ENCODE data around the gene APOBEC3A. TPM values are rescaled to one million over a fixed set of nuclear protein-coding genes. Genes with fewer than 3 reads are reported as not detected.

Gene APOBEC3A
- total RNA-seq, 1 donor from 2014 or later: not detected

- no peaks in the 10 kb centered on the region for H3K9me3 Mint-ChIP-seq (ENCODE audit: unreplicated experiment)
- H3K27ac Mint-ChIP-seq (ENCODE audit: unreplicated experiment): no peak overlapping the region
- H3K4me1 Mint-ChIP-seq (ENCODE audit: unreplicated experiment): no peaks in the 10 kb centered on the region
- H3K4me3 Mint-ChIP-seq (ENCODE audit: unreplicated experiment): no peak overlapping the region
- no peak for DNase-seq (ENCODE audit: low spot score)
- H3K36me3 Mint-ChIP-seq (ENCODE audit: low read depth, unreplicated experiment): no peaks in the 10 kb centered on the region
- TF ChIP-seq CTCF (IDR thresholded peaks at IDR 0.05; ENCODE audit: unreplicated experiment): no peak
- H3K27me3 Mint-ChIP-seq (ENCODE audit: unreplicated experiment): no peaks in the 10 kb centered on the region
Measured at GRCh38 chr22:38921806-38922205, 35.6 kb upstream of the APOBEC3A start.

GRCh38 chr22:38923463-38924346 lies 33.7 kb upstream of the APOBEC3A start:
- Mint-ChIP-seq H3K4me1 (ENCODE audit: unreplicated experiment) (peaks cover 3% of the 10 kb centered on the region), H3K36me3 (ENCODE audit: low read depth, unreplicated experiment) (no peaks in the 10 kb centered on the region), H3K27me3 (ENCODE audit: unreplicated experiment) (no peaks in the 10 kb centered on the region), H3K4me3 (ENCODE audit: unreplicated experiment) (no peak overlapping the region), H3K9me3 (ENCODE audit: unreplicated experiment) (no peaks in the 10 kb centered on the region), H3K27ac (ENCODE audit: unreplicated experiment) (no peak overlapping the region)
- DNase-seq (ENCODE audit: low spot score): no peak
- TF ChIP-seq CTCF (IDR thresholded peaks at IDR 0.05; ENCODE audit: unreplicated experiment): no peak

GRCh38 chr22:38924347-38924952 lies 33.0 kb upstream of the APOBEC3A start:
- no peak for DNase-seq (ENCODE audit: low spot score)
- Mint-ChIP-seq H3K27ac (ENCODE audit: unreplicated experiment) (no peak overlapping the region), H3K9me3 (ENCODE audit: unreplicated experiment) (no peaks in the 10 kb centered on the region), H3K4me1 (ENCODE audit: unreplicated experiment) (peaks cover 3% of the 10 kb centered on the region), H3K36me3 (ENCODE audit: low read depth, unreplicated experiment) (no peaks in the 10 kb centered on the region), H3K4me3 (ENCODE audit: unreplicated experiment) (no peak overlapping the region), H3K27me3 (ENCODE audit: unreplicated experiment) (no peaks in the 10 kb centered on the region)
- no peak for TF ChIP-seq CTCF (IDR thresholded peaks at IDR 0.05; ENCODE audit: unreplicated experiment)

GRCh38 chr22:38925571-38926041 lies 31.8 kb upstream of the APOBEC3A start:
- no peak for DNase-seq (ENCODE audit: low spot score)
- H3K4me1 Mint-ChIP-seq (ENCODE audit: unreplicated experiment): peaks cover 3% of the 10 kb centered on the region
- no peak overlapping the region for H3K27ac Mint-ChIP-seq (ENCODE audit: unreplicated experiment)
- TF ChIP-seq CTCF (IDR thresholded peaks at IDR 0.05; ENCODE audit: unreplicated experiment): no peak
- no peak overlapping the region for H3K4me3 Mint-ChIP-seq (ENCODE audit: unreplicated experiment)
- no peaks in the 10 kb centered on the region for H3K27me3 Mint-ChIP-seq (ENCODE audit: unreplicated experiment)
- no peaks in the 10 kb centered on the region for H3K36me3 Mint-ChIP-seq (ENCODE audit: low read depth, unreplicated experiment)
- no peaks in the 10 kb centered on the region for H3K9me3 Mint-ChIP-seq (ENCODE audit: unreplicated experiment)

All from endothelial cell (in vitro differentiated cells).